ENCODE results near the gene UAP1L1.
A peak's percentile ranks its signal among the peaks of the same experiment; 100 is the strongest.

DNA sequence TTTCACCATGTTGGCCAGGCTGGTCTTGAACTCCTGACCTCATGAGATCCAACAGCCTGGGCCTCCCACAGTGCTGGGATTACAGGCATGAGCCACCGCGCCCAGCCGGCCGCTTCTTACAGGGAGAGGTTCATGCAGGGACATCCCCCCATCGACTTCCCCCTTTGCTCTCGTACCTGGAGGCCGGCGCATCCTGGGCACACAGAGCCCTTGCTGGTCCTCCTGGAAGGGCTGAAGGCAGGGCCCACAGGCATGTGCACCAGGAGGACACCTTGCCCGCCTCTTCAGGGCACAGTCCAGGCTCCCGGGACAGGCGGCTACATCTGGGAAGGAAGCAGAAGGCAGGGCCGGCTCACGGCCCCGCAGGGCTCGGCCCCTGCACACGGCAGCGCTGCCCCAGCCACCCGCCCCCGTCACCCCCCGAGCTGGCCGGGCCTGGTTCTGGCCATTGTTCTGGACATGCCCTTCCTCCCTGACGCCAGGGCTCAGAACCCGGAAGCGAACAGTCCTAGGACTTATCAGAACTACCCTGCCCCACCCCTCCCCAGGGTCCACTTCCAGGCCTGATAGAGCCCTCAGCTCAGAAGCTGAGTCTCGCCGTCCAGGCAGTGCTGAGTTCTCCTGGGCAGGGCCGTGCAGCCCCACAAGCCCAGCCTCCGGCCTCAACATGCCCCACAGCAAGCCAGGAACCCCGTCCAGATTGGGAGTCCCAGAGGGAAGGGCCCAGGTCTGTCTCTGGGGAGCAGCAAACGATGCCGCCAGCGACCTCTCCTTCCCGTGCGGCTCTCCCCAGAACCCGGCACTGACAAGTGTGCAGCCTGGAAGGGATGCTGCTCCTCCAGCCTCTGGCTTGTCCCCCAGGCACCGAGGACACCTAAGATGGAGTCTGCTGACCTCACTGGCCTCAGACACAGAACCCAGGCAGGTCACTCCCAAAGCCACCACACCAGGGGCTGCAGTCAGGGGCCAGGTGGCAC lies 34.3 kb upstream of the UAP1L1 start:
- TF ChIP-seq POLR2A (IDR thresholded peaks at IDR 0.05): peak in 1 of 2 donors; percentile 64
- TF ChIP-seq, protein P1, sequence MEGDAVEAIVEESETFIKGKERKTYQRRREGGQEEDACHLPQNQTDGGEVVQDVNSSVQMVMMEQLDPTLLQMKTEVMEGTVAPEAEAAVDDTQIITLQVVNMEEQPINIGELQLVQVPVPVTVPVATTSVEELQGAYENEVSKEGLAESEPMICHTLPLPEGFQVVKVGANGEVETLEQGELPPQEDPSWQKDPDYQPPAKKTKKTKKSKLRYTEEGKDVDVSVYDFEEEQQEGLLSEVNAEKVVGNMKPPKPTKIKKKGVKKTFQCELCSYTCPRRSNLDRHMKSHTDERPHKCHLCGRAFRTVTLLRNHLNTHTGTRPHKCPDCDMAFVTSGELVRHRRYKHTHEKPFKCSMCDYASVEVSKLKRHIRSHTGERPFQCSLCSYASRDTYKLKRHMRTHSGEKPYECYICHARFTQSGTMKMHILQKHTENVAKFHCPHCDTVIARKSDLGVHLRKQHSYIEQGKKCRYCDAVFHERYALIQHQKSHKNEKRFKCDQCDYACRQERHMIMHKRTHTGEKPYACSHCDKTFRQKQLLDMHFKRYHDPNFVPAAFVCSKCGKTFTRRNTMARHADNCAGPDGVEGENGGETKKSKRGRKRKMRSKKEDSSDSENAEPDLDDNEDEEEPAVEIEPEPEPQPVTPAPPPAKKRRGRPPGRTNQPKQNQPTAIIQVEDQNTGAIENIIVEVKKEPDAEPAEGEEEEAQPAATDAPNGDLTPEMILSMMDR (IDR thresholded peaks at IDR 0.05): no peak
